22Rv1 (cell line): ENCODE results near the gene MKS1.

Experiments
- H3K27ac ChIP-seq: fragments of 450-650 bp; 2 replicates; pipeline ENCODE4 v1.5.1; 2017
- ZFX ChIP-seq: fragments of 450-650 bp; IDR thresholded peaks from 2 replicates; pipeline ENCODE4 v1.6.1; 2017; ENCODE audit warnings: antibody characterized with exemption, borderline replicate concordance
- TF ChIP-seq, protein P1 (sequence below): fragments of 450-650 bp; IDR thresholded peaks from 2 replicates; pipeline ENCODE4 v1.5.1; 2017; ENCODE audit warnings: mild to moderate bottlenecking

MKS1 gene

DNA sequence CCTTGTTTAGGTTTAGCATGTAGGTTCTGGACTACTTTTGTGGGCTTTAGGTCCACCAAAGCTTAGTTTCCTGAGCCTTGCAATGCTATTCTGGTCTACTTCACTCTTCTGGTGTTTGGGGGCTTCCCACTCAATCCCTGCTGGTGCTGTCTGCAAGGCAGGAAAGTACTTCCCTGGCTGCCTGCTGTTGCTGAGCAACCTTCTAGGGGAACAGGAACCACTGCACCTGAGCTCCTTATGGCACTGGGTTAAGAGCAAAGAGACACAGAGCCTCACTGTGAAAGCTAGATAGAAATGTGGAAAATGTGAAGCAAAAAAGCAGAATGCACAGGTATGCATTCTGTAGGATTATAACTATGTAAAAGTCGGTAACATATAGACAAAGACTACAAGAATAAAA lies 44.7 kb upstream of the MKS1 start:
- TF ChIP-seq, protein P1, sequence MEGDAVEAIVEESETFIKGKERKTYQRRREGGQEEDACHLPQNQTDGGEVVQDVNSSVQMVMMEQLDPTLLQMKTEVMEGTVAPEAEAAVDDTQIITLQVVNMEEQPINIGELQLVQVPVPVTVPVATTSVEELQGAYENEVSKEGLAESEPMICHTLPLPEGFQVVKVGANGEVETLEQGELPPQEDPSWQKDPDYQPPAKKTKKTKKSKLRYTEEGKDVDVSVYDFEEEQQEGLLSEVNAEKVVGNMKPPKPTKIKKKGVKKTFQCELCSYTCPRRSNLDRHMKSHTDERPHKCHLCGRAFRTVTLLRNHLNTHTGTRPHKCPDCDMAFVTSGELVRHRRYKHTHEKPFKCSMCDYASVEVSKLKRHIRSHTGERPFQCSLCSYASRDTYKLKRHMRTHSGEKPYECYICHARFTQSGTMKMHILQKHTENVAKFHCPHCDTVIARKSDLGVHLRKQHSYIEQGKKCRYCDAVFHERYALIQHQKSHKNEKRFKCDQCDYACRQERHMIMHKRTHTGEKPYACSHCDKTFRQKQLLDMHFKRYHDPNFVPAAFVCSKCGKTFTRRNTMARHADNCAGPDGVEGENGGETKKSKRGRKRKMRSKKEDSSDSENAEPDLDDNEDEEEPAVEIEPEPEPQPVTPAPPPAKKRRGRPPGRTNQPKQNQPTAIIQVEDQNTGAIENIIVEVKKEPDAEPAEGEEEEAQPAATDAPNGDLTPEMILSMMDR, result no peak
- TF ChIP-seq ZFX, result no peak

DNA sequence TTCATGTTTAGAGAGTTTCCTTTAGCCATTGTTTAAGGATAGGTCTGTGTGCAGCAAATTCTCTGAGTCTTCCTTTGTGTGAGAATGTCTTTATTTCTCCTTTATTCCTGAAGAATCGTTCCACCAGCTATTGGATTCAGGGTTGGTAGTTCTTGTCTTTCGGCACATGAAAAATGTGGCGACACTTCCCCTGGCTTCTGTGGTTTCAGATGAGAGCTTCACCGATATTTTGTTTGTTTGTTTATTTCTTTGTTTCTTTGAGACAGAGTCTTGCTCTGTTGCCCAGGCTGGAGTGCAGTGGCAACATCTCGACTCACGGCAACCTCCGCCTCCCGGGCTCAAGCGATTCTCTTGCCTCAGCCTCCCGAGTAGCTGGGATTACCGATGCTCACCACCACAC lies 43.1 kb upstream of the MKS1 start:
- TF ChIP-seq, protein P1, result no peak
- H3K27ac ChIP-seq, result no peak overlapping the region

More for the DNA sequence above, 44.7 kb upstream of the MKS1 start:
- H3K27ac ChIP-seq, result no peak overlapping the region

DNA sequence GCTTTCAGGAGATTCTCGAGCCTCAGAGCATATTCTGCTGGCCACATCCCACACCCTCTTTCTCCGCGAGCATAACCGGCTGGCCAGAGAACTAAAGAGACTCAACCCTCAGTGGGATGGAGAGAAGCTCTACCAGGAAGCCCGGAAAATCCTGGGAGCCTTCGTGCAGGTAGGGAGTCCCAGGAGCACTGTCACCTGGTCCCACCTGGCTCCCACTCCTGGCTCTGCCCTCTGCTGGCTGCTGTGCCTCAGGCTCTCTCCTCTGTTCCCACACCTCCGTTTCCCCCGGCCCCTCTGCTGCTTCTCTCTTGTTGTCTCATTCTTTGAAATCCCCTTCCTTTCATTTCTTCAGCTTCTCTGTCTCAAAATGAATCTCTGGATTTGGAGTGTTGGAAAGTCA lies 35.7 kb upstream of the MKS1 start:
- TF ChIP-seq, protein P1, result peak; percentile 59
- TF ChIP-seq ZFX, result no peak
- H3K27ac ChIP-seq, result no peak overlapping the region

DNA sequence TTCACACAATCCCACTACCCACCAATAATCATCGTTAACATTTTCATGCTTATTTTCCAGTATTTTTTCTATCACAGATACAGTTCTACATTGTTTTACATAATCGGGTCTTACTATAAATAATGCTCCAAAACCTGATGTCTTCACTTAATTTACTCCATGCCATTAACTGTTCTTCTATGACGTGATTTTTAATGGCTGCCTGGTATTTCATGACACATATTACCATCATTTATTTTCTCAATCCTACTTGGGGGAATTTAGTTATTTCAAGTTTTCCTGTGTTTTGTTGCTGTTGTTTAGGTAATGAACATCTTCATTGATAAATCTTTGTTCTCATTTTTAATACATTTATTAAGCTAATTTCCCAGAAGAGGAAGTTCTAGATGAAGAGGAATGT lies 34.0 kb upstream of the MKS1 start:
- H3K27ac ChIP-seq, result no peak overlapping the region
- TF ChIP-seq, protein P1, result no peak
- TF ChIP-seq ZFX, result no peak

DNA sequence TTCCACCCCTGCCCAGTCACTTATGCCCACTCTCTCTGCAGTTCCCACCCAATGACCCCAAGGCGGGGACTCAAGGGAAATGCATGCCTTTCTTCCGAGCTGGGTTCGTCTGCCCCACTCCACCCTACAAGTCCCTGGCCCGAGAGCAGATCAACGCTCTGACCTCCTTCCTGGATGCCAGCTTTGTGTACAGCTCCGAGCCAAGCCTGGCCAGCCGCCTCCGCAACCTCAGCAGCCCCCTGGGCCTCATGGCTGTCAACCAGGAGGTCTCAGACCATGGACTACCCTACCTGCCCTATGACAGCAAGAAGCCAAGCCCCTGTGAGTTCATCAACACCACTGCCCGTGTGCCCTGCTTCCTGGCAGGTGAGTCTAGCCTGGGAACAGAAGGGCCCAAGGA lies 33.1 kb upstream of the MKS1 start:
- H3K27ac ChIP-seq, result no peak overlapping the region
- TF ChIP-seq ZFX, result no peak
- TF ChIP-seq, protein P1, result no peak

DNA sequence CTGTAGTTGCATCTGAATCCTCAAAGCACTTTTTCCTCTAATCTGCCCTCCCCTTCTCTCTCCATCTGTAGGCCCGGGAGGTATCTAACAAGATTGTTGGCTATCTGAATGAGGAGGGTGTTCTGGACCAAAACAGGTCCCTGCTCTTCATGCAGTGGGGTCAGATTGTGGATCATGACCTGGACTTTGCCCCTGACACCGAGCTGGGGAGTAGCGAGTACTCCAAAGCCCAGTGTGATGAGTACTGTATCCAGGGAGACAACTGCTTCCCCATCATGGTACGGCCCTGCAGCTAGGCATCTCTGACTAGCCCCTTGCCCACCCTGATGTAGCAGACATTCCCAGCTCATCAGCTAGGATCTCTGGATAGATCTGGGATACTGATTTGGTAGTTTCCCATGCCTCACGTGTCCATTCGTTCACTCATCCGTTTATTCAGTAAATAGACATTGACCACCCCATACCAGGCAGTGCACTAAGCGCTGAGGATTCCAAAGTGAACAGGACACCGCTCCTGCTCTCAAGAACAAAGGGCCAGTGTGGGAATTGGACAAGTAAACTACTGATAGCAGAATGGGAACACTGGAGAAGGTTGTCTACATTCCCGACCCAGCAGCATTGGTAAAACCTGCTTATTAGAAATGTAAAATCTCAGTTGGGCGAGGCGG lies 31.4 kb upstream of the MKS1 start:
- H3K27ac ChIP-seq, result no peak overlapping the region
- no peak for TF ChIP-seq ZFX
- TF ChIP-seq, protein P1, result no peak

DNA sequence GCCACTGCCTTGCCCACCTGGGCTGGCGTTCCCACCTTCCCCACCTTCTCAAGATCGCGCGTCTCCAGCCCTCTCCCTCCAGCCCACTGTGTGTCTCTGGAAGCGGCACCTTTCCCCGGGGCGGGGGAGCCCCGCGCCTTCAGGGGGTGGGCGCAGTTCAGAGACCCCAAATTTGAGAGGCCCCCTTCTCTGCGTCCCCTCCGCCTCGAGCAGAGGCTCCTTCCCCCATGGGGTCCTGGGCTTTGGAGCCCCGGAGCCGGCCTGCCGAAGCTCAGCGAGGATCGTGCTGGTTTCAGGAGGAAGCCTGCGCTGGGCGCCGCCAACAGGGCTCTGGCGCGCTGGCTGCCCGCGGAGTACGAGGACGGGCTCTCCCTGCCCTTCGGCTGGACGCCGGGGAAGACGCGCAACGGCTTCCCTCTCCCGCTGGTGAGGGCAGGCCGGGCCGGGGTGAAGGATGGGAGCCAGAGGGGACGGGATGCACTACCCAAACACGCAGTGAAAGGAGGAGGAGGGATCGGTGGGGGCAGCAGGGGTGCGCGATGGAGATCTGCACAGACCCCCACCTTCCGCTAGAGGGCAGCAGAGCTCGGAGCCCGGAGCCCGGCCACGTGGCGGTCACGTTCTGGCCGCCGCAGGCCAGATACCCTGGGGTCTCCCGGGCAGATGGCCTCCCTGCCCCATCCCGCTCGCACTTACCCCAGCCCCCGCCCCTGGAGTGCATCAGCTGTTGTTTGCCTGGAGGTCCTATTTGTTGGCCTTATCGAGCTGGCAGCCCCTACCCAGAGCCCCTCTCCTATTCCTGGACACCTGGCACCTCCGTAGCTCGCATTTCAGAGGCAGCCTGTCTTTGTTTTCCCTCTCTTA lies 30.4 kb upstream of the MKS1 start:
- no peak overlapping the region for H3K27ac ChIP-seq
- TF ChIP-seq, protein P1, result peak; percentile 97
- TF ChIP-seq ZFX, result no peak
